Measurements from ENCODE around the gene VSX2.

The VSX2 gene

DNA sequence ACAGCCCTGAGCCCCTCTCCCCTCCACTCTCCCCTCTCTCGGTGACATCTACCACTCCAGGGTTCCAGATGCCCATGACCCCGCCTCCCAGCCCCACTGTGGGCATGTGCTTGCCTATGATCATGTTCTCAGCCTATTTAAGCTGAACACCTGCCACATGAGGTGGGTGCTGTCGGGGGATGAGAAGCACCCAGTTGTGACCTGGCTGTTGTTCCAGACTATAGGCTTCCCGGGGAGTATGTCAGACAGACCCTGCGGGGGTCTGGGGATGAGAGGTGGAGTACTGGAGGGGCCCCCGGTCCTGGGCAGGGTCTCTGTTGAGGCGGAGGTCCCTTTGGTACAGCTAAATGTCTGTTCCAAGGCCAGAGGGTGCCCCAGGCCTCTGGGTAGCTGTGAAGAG lies 6.0 kb downstream of the VSX2 start:
- TF ChIP-seq, protein P1, sequence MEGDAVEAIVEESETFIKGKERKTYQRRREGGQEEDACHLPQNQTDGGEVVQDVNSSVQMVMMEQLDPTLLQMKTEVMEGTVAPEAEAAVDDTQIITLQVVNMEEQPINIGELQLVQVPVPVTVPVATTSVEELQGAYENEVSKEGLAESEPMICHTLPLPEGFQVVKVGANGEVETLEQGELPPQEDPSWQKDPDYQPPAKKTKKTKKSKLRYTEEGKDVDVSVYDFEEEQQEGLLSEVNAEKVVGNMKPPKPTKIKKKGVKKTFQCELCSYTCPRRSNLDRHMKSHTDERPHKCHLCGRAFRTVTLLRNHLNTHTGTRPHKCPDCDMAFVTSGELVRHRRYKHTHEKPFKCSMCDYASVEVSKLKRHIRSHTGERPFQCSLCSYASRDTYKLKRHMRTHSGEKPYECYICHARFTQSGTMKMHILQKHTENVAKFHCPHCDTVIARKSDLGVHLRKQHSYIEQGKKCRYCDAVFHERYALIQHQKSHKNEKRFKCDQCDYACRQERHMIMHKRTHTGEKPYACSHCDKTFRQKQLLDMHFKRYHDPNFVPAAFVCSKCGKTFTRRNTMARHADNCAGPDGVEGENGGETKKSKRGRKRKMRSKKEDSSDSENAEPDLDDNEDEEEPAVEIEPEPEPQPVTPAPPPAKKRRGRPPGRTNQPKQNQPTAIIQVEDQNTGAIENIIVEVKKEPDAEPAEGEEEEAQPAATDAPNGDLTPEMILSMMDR (IDR thresholded peaks at IDR 0.05; ENCODE audit: insufficient read depth, low read depth, low read length, missing control alignments), result no peak
- H3K4me3 ChIP-seq (ENCODE audit: low read depth, low read length), result no peak overlapping the region
- DNase-seq (ENCODE audit: low read depth), result no peak

- no peak overlapping the region for H3K4me3 ChIP-seq (ENCODE audit: low read depth, low read length)
- no peak for DNase-seq (ENCODE audit: low read depth)
- TF ChIP-seq, protein P1 (IDR thresholded peaks at IDR 0.05; ENCODE audit: insufficient read depth, low read depth, low read length, missing control alignments), result no peak
Observed at GRCh38 chr14:74246542-74246941, 7.3 kb downstream of the VSX2 start.

- no peak for DNase-seq (ENCODE audit: low read depth)
- TF ChIP-seq, protein P1 (IDR thresholded peaks at IDR 0.05; ENCODE audit: insufficient read depth, low read depth, low read length, missing control alignments), result no peak
Observed at GRCh38 chr14:74248017-74248416, 8.8 kb downstream of the VSX2 start.

GRCh38 chr14:74249433-74250375 lies 10.5 kb downstream of the VSX2 start:
- no peak for DNase-seq (ENCODE audit: low read depth)
- TF ChIP-seq, protein P1 (IDR thresholded peaks at IDR 0.05; ENCODE audit: insufficient read depth, low read depth, low read length, missing control alignments), result no peak
- no peak overlapping the region for H3K4me3 ChIP-seq (ENCODE audit: low read depth, low read length)

More at GRCh38 chr14:74248017-74248416, 8.8 kb downstream of the VSX2 start:
- no peak overlapping the region for H3K4me3 ChIP-seq (ENCODE audit: low read depth, low read length)

- TF ChIP-seq, protein P1 (IDR thresholded peaks at IDR 0.05; ENCODE audit: insufficient read depth, low read depth, low read length, missing control alignments), result no peak
- no peak overlapping the region for H3K4me3 ChIP-seq (ENCODE audit: low read depth, low read length)
- no peak for DNase-seq (ENCODE audit: low read depth)
Observed at GRCh38 chr14:74255281-74255680, 16.0 kb downstream of the VSX2 start.

GRCh38 chr14:74257078-74257940 lies 18.1 kb downstream of the VSX2 start:
- peak; percentile 54 for DNase-seq (ENCODE audit: low read depth)

More at GRCh38 chr14:74257078-74257940, 18.1 kb downstream of the VSX2 start:
- TF ChIP-seq, protein P1 (IDR thresholded peaks at IDR 0.05; ENCODE audit: insufficient read depth, low read depth, low read length, missing control alignments), result peak; percentile 90
- H3K4me3 ChIP-seq (ENCODE audit: low read depth, low read length), result peak overlapping the region; percentile 51

Data from GM12865 (cell line).